KBM-7 (cell line): ENCODE results near the gene GJA4.

Experiments used
- DNase-seq: peaks from one replicate; pipeline ENCODE4 v3.0.0-alpha.2; 2015
- in situ Hi-C: fragments of 300-500 bp; cut with MboI; formaldehyde crosslinking; loops from 2 replicates; pipeline ENCODE4 v1.14.3; 2020; ENCODE audit warnings: low sequenced_read_pairs, low pct_unique_long_range_greater_than_20kb, mixed read lengths

The GJA4 gene

GRCh38 chr1:34792868-34793727 lies at the start of gene GJA4:
Gene GJA4 (plus strand): TSS chr1:34792999. CDS start chr1:34794214, 1,215 bp downstream.
- in situ Hi-C loops = no loop called here
- DNase-seq = no peak

- in situ Hi-C loops = no loop called here
- no peak for DNase-seq
These were observed 49.0 kb upstream of the GJA4 start for GRCh38 chr1:34743775-34744174.

GRCh38 chr1:34744851-34745250 lies 47.9 kb upstream of the GJA4 start:
- in situ Hi-C loops = no loop called here
- no peak for DNase-seq

GRCh38 chr1:34745666-34746065 lies 47.1 kb upstream of the GJA4 start:
- no peak for DNase-seq
- in situ Hi-C loops = no loop called here

- no peak for DNase-seq
- in situ Hi-C loops = no loop called here
These were observed 46.7 kb upstream of the GJA4 start for GRCh38 chr1:34746101-34746500.

- in situ Hi-C loops = no loop called here
- no peak for DNase-seq
These were observed 45.8 kb upstream of the GJA4 start for GRCh38 chr1:34746785-34747637.

- no peak for DNase-seq
- in situ Hi-C loops = no loop called here
These were observed 45.2 kb upstream of the GJA4 start for GRCh38 chr1:34747638-34747941.

- DNase-seq = no peak
- in situ Hi-C loops = no loop called here
These were observed 42.8 kb upstream of the GJA4 start for GRCh38 chr1:34749992-34750391.

- DNase-seq = no peak
- in situ Hi-C loops = no loop called here
These were observed 42.2 kb upstream of the GJA4 start for GRCh38 chr1:34750610-34751009.

DNA sequence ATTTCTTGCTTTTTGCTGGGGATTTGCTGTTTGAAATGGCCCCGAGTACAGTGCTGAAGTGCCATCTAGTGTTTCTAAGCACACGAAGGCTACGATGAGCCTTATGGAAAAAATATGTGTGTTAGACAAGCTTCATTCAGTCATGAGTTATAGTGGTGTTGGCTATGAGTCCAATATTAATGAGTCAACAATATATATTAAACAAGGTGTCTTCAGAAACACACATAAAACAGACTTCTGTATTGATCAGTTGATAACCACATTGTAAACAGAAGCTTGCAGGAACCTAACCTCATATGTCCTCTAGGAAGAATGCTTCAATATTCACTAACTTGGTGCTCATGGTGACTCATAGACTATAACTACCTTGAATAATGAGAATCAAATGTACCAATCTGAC lies 39.6 kb upstream of the GJA4 start:
- no peak for DNase-seq
- in situ Hi-C loops = no loop called here

- in situ Hi-C loops = no loop called here
- DNase-seq = no peak
These were observed 37.7 kb upstream of the GJA4 start, which contains the start of gene GJB5 for GRCh38 chr1:34754964-34755637. Gene GJB5 (plus strand): TSS chr1:34755047. CDS start chr1:34757331, 2,284 bp downstream.

DNA sequence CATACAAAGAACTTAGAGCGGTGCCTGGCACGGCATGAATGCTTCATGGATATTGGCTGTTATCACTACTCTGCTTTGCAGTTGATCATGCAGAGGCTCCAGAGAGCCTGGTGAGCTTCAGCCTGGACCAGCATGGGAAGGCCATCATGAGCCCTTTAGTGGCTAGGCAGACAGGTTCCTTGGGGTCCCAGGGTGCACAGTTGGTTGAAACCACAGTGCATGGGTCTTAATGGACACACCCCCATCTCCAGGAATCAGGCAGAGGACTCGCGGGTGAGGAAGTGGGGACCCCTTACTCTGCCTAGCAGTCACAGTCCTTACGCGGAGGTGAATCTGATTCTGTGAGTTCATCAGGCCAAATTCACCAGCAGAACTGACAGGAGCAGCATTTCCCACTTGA lies 36.8 kb upstream of the GJA4 start:
- in situ Hi-C loops = no loop called here
- DNase-seq = no peak

DNA sequence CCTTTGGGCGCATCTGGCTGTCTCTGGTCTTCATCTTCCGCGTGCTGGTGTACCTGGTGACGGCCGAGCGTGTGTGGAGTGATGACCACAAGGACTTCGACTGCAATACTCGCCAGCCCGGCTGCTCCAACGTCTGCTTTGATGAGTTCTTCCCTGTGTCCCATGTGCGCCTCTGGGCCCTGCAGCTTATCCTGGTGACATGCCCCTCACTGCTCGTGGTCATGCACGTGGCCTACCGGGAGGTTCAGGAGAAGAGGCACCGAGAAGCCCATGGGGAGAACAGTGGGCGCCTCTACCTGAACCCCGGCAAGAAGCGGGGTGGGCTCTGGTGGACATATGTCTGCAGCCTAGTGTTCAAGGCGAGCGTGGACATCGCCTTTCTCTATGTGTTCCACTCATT lies 35.4 kb upstream of the GJA4 start:
- in situ Hi-C loops = no loop called here
- no peak for DNase-seq

- in situ Hi-C loops = no loop called here
- DNase-seq = no peak
These were observed 34.0 kb upstream of the GJA4 start for GRCh38 chr1:34758751-34759150.

DNA sequence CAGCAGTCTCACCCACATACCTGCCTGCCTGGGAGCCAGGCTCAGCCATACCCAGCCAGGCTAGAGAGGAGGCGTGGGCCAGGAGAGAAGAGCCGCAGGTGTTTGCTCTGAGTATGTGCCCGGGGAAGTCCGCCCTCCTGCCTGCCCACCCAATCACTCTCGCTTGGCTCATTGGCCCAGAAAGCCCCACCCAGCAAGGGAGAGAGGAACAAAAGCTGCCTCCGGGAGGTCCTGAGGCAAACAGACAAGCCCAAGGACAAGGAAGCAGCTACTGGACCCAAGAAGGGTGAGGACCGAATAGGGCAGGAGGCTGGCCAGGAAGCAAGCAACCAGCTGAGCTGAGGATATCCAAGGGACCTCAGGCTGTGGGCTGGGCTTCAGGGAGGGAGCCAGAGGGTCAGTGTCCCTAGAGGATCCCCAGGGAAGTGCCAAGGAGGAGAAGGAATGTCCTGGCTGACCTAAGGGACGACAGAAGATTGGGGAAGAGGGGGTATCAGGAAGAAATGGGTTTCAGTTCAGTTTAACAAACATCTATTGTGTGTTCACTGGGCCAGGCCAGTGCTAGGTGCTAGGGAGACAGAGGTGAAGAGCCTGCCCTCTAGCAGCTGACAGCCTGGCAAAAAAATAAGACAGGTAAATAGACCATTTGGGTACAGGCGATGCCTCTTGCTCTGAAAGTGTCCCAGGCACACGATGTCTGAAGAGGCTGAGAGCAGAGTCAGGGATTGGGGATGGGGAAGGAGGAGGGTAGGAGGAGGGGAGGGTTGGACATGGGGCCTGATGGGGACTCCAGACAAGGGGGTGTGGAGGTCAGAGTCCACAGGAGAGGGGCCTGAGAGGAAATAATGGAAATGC lies 33.1 kb upstream of the GJA4 start, which contains the start of gene GJB4:
TSS of gene GJB4 (plus strand) at position 238 of the 855 bp plus-strand sequence. CDS start 1,515 bp downstream, outside the sequence.
- no peak for DNase-seq
- in situ Hi-C loops = no loop called here

GRCh38 chr1:34761176-34761761 lies 31.5 kb upstream of the GJA4 start:
- in situ Hi-C loops = no loop called here
- no peak for DNase-seq

- in situ Hi-C loops = no loop called here
- DNase-seq = no peak
These were observed 31.0 kb upstream of the GJA4 start for GRCh38 chr1:34761776-34762307.

GRCh38 chr1:34762474-34763141 lies 30.2 kb upstream of the GJA4 start:
- no peak for DNase-seq
- in situ Hi-C loops = no loop called here
